ENCODE measurements around the gene COL5A1.

The COL5A1 gene

DNA sequence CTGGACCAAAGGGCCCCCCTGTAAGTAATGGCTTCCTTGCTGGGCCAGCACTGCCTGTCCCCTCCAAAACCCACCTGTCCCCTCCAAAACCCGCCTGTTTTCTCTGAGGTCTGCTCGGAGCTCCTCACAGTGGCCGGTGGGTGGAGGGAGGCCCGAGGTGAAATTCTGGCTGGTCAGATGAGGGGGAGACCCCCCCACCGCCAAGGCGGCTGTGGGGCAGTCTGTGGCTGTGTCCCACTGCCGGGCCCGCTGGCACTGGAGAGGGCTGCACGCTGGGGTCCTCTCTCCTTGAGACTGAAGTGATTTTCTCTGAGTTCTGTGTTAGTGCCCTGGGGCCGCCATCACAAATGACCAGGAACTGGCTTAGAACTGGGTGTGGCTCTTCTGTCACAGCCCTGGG lies 155.3 kb downstream of the COL5A1 start:
- no peak for DNase-seq

DNA sequence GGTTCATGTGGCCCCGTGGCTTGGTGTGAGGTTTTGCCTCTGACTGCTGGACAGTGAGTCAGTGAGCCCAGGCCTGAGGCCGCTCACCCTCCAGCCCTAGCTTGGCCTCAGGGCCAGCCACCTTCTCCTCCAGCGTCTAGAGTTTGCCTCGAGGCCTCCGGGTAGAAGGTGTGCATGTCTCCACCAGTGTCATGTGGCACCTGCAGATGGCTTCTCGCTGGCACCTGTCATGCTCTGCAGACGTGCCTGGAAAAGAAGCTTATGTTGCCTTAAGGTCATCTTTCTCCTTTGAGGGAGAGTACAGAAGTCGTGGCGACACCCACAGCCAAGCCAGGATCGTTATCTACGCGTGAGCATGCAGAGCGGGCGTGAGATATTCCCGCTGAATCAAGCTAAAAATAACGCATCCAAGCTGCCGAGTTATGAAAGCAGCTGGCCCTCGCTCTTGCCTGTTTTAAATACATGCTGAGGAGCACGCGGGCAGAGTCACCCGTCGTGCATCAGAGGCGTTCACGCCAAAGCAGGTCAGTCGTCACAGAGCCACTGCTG lies 159.3 kb downstream of the COL5A1 start:
- DNase-seq, result no peak

- no peak for DNase-seq
Observed at GRCh38 chr9:134802216-134802795, 160.7 kb downstream of the COL5A1 start.

DNA sequence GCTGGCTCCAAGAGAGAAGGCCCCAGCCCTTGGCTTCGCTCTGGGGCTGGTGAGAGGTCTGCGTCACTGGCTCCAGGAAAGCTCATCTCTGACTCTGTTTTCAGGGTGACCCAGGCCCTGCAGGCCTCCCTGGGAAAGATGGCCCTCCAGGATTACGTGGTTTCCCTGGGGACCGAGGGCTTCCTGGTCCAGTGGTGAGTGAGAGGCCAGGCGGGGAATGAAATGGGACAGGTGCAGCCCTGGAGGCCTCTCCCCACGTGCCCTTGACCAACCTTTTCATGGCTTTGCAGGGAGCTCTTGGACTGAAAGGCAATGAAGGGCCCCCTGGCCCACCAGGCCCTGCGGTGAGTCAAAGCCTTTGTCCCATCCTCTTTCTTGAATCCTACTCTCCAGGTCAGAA lies 163.3 kb downstream of the COL5A1 start:
- DNase-seq, result no peak

DNA sequence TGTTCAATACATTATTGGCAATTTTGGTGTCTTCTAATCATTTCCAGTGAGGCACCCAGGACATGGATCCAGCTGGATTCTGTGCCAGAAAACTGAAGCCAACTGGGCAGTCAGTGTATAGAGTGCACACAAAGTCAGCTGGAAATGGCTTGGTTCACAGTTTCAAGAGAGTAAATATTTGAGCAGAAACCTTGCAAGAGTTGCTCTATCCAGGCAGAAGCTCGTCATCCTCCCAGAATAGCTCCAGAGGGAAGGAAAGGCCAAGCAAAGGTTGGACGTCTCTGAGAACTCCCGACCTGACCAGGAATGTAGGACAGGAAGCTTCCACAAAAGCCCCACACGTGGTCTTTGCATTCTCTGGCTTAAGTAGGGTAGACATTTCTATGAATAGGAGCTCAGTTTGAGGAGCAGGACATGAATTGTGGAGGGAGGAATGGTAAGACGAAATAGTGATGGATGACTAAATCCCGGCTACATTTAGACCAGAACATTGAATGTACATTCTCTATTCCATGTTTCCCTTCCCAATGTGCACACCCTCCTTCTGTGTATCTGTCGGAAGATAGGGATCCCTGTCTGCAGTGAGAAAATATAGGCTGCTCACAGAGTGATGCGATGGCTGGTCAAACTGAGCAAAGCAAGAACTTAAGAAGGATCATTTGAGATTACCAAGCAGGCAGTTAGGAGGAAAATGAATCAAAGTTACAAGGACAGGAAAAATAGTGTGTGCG lies 166.3 kb downstream of the COL5A1 start:
- DNase-seq, result no peak

- no peak for DNase-seq
Observed at GRCh38 chr9:134808447-134808792, 166.8 kb downstream of the COL5A1 start.

GRCh38 chr9:134809292-134809691 lies 167.7 kb downstream of the COL5A1 start:
- DNase-seq, result no peak

DNA sequence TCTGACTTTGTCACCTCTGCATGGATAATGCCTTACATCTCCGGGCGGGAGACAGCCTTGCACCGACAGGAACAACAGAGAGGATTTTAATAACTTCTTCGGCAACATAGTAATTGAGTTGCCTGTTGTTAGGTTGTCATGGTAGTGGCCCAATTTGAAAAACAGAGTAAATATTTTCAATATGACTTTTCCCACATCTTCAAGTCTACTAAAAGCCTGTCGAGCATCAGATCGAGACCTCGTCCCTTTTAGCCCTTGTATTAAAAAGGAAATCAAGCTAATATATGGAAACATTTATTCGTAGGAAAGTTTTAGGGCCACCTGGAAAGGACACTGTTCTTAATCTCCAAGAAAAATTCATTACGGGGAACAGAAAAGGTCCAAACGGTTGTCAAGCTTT lies 168.2 kb downstream of the COL5A1 start:
- DNase-seq, result no peak

DNA sequence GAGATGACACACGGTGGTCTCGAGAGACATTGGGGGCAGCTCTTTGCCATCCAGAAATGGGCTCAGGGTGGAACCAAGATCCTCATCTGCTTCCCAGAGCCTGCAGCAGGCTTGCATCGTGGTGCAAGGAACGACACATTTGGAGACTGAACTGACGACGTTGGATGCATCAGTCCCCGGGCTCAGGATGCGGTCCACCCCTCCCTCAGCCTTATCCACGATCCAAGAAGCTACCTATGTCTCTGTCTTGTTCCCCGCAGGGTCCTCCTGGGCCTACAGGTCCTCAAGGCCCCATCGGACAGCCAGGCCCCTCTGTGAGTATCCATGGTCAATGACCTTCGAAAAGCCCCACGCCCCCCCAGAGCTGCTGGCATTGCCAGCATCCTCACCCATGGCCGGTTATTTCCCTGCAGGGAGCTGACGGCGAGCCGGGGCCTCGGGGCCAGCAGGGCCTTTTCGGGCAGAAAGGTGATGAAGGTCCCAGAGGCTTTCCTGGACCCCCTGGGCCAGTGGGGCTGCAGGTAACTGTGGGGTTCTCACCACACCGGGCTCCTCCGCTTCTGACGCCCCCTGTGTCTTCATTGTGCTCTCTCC lies 169.6 kb downstream of the COL5A1 start:
- no peak for DNase-seq

- DNase-seq, result no peak
Observed at GRCh38 chr9:134811673-134812342, 170.2 kb downstream of the COL5A1 start.

- DNase-seq, result no peak
Observed at GRCh38 chr9:134812343-134812673, 170.7 kb downstream of the COL5A1 start.

- no peak for DNase-seq
Observed at GRCh38 chr9:134813841-134814240, 172.2 kb downstream of the COL5A1 start.

- no peak for DNase-seq
Observed at GRCh38 chr9:134814598-134815215, 173.1 kb downstream of the COL5A1 start.

DNA sequence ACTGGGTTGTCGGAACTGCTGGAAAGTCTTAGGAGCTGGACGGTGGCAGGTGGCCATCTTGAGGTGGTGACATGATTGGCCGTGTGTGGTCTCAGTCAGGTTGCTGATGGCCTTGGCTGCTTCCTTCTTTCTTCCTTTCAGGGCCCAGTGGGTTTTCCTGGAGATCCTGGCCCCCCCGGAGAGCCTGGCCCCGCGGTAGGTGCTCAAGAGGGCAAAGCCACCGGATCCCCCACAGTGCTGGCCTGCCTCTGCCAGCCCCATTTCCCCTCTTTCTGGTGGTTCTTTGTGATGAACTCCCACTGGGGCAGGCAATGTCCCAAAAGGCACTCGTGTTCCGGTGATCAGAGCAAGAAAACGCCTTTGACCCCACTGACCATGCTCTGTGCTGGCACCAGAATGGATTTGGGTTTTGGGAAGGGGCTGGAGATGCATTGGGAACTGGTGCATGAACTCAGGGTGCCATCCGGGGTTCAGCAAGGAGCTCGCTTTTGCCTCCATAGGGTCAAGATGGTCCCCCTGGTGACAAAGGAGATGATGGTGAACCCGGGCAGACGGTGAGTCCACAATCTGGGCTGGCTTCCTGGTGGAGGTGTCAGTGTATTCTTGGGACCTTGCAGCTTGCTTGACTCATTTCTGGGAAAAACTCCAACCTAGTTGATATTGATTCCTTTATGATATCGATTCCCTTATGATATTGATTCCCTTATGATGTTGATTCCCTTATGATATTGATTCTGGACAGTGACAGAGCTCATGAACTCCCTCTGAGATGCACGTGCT lies 174.0 kb downstream of the COL5A1 start:
- DNase-seq, result no peak

DNA sequence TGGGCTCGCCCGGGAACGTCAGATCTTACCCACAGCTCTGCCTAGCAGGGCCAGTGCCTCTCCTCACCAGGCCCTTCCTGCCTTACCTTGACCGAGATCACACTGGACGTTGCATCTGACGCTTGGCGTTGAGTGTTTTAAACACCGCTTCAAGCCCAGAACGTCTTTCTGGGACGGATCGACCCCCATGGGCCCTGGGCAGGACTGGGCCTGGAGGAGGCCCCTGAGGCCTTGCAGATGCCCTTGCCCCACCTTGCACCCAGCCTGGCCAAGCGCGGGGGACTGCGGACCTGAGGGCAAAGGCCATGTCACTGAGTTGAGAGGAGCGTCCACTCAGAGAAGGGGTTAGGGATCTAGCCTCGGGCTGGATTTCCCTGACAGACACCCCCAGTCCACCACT lies 174.7 kb downstream of the COL5A1 start:
- DNase-seq, result no peak

- DNase-seq, result no peak
Observed at GRCh38 chr9:134818000-134818568, 176.5 kb downstream of the COL5A1 start.

DNA sequence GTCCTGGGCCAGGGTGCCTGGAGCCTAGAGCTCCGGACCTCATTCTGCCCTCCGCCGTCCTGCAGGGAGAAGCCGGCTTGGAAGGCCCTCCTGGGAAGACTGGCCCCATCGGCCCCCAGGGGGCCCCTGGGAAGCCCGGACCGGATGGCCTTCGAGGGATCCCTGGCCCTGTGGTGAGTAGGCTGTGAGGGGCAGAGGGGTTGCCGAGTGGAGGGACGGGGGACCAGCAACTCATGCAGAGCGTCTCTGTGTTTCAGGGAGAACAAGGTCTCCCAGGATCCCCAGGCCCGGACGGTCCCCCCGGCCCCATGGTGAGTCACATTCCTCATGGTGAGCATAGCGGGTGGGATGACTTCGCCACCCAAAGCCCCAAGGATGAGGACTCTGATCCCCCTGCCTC lies 177.0 kb downstream of the COL5A1 start:
- no peak for DNase-seq

- DNase-seq, result no peak
Observed at GRCh38 chr9:134820901-134821300, 179.3 kb downstream of the COL5A1 start.

GRCh38 chr9:134822541-134822940 lies 180.9 kb downstream of the COL5A1 start:
- DNase-seq, result no peak

GRCh38 chr9:134823623-134824022 lies 182.0 kb downstream of the COL5A1 start:
- no peak for DNase-seq

- DNase-seq, result no peak
Observed at GRCh38 chr9:134824583-134824982, 183.0 kb downstream of the COL5A1 start.

DNA sequence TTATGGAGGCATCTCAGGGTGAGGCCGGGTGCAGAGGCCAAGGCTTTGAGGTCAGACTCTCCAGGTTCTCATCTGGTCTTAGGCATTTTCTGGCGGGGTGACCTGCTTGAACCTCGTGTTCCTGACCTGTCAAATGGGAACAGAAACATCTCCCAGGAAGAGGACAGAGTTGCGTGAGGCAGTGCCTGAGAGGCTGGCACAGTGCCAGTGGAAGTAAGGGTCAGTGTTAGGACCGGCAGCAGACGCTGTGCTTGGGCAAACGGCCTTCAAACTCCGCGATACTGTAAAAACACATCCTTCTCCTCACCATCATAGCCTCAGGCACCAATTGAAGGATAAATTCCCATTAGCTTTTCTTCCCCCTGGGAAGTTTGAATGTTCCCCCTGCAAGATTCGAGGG lies 183.4 kb downstream of the COL5A1 start:
- no peak for DNase-seq

Data from NCI-H1417 treated with DMSO at 0.1 percent for 48 hours (cell line).